ENCODE data around the gene FAM83G.
"Not testable (repeated sequence)": the region's sequence is repeated elsewhere in the genome, so short reads cannot be mapped to it uniquely, and the experiment has no call there.

FAM83G gene

GRCh38 chr17:19022128-19022527 lies 17.6 kb upstream of the FAM83G start:
- no peak for DNase-seq

DNA sequence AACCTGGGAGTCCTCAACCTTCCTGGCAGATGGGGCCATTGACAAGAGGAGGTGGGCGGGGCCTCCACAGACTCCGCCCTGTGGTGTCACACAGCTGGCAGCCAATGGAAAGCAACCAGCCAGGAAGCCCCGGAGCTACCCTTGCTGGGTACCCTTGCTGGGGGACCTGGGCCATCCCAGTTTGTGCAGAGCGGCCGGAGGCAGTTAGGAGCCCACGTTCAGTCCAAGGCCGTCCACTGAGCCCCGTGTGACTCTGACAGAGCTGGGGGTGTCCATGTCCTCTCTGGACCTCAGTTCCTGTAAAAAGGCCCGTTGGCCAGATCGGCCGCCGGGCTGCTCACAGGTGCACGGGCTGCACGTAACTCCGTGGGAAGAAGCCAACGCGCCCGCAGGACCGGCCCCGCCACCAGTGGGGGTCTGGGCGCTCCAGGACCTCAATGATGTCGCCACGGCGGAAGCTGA lies 17.1 kb upstream of the FAM83G start:
- DNase-seq: no peak

- DNase-seq: not testable (repeated sequence)
These were observed 16.6 kb upstream of the FAM83G start for GRCh38 chr17:19021011-19021621.

DNA sequence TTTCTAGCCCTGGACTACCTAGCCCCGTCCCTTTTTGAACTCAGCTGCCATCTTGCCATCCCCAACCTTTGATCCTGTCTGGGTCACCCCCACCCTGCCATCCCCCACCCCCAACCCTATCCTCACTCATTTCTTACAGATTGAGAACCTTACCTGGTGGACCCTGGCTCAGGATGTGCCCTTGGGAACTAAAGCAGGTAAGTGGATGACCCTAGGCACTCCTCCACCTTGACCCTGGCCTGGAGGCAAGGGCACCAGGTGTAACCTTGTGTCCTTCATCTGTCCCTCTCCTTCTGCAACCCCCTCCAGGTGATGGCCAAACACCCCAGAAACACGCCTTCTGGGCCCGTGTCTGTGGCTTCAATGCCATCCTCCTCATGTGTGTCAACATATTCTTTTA lies 15.5 kb upstream of the FAM83G start:
- DNase-seq: no peak

- DNase-seq: peak; percentile 63
These were observed 14.7 kb upstream of the FAM83G start for GRCh38 chr17:19019041-19019941.

GRCh38 chr17:19018600-19018950 lies 14.0 kb upstream of the FAM83G start:
- DNase-seq: no peak

DNA sequence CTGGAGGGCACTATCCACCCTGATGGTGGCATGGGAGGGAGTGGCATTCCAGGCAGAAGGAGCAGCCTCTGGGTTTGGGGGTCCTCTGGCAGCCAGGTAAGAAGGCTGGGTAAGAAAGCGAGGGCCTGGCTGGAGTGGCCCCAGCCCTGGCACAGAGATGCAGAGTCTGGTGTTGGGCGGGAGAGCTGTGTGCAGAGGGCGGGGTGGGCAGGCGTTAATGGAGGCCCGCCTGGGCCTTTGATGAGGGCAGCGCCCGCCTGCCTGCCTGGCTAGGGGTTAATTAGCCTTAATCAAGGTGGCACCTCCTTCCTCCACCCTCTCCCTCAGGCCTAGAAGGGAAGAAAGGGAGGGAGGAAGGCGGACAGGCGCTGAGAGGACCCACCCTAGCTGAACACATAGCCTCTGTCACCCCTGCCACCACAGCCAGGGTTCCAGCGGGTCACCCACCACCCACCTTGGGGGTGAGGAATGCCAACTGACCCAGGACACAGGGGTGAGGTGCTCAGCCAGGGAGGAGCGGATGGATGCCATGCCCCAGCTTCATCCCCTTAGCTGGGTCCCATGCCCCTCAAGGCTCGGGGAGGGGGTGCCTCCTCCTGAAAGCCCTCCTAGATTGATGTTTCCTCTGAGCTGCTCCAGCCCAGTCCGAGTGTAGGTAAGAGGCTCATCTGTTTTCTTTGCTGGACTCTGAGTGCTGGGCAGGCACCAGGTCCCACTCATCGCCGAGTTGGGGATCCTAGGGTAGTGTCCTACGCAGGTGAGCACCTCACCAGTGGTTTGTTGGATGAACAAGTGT lies 13.4 kb upstream of the FAM83G start:
- DNase-seq: no peak

DNA sequence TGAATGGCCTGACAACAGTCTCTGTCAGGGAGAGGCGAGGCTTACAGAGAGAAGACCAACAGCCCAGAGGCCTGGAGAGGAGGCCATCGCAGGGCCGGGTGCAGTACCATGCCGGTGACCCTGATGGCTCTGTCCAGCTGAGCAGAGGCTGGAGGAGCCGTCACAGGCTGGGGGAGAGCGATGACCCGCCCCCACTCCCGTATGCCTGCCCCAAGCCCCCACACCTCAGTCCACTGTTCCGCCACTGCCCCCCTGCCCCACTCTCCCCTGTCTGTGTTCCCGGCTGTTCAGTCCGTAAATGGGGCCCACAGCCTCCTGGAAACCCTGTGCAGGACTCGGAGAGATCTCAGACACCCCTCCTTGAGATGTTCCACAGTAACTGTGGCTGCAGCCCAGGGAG lies 12.8 kb upstream of the FAM83G start:
- DNase-seq: no peak

- DNase-seq: no peak
These were observed 12.3 kb upstream of the FAM83G start for GRCh38 chr17:19016881-19017280.

- DNase-seq: no peak
These were observed 11.7 kb upstream of the FAM83G start for GRCh38 chr17:19016297-19016696.

GRCh38 chr17:19015428-19015827 lies 10.9 kb upstream of the FAM83G start:
- DNase-seq: no peak

- no peak for DNase-seq
These were observed 10.2 kb upstream of the FAM83G start for GRCh38 chr17:19014628-19015215.

DNA sequence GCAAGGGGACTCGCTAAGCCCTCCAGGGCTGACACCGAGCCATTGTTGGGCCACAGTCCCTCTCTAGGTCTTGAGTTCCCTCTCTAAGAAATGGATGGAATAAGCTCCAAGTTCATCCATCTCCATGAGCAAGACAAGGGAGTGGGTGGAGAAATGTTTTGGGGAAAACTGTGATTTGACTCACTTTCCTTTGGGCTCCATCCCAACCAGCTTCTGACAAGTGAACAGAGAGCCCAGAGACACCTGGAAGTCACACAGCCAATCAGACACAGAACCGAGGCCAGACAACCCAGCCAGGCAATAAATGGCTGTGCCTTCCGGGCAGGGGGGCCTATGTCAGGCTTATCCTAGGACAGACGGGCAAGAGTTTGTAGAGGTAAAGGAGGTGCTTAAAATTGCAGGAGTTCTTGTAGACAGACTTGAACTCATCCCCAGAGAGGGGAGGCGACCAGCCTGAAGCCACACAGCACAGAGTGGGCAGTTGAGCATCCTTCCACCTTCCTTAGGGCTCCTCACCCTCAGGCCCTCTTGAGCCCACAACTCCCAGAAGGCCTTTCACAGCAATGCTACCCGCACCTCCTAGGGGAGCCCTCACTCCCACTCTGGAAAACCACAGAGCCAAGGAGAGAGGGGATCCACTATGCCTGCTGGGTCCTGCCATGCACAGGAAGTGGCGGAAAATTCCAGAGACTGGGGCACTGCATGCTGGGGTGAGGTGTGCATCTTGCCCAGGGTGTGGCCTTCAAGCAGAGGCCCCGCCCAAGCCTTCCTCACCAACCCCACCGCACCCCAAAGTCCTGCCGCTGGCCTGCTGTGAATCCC lies 9.5 kb upstream of the FAM83G start:
- no peak for DNase-seq

DNA sequence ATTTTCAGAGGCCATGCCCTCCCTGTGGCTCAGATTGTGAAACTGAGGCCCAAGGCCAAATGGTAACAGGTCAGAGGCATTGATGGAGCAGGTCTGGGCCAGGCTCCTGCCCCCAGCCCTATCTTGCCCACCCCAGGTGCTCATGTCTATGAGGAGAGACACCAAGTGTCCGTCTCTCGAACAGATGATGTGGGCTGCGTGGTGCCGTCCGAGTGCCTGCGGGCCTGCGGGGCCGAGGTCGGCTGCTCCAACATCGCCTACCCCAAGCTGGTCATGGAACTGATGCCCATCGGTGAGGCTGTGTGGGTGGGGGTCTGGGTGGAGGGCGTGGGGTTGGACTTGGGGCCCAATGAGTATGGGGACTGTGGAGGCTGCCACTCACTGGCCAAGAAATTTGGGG lies 8.7 kb upstream of the FAM83G start:
- DNase-seq: no peak

DNA sequence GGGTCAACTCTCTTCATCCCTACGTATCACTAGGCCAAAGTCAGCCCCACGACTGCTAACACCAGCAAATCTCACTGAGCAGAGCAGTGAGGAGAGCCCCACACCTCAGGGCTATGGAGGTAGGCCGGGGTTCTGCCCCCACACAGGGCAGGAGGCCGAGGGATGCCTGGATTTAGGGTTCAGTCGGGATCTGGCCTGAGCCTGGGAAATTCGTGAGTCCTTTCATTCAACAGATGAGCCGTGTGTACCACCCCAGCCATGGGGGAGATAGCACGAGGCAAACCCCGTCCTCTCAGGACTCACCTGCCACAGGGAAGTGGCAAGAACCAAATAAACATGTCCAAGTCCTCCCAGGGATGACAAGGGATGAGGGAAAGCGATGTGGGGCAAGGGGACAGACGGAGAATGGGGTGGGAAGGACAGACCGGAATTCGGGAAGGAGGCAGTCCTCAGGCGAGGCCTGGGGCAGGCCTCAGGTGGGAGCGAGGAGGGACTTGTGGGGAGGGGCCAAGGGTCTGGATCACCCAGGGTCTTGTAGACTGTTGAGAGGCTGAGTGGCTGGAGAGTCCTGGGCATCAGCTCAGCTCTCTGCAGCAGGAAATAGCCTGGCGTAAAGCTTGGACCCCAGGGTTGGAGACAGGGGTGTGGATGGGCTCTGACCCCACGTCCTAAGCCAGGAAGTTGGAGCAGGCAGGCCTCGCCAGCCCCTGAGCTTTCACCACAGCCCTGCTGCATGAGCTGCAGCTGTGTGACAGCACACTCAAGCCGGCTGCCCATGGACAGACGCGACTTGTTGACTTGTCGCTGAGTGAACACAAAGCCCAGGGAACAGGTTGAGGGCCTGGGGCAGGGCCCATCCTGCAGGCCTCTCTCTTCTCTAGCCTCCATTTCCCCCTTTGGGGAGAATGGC lies 7.9 kb upstream of the FAM83G start:
- no peak for DNase-seq

GRCh38 chr17:19011581-19011980 lies 7.0 kb upstream of the FAM83G start:
- no peak for DNase-seq

GRCh38 chr17:19010729-19011505 lies 6.4 kb upstream of the FAM83G start:
- DNase-seq: no peak

- DNase-seq: no peak
These were observed 5.4 kb upstream of the FAM83G start for GRCh38 chr17:19009970-19010369.

DNA sequence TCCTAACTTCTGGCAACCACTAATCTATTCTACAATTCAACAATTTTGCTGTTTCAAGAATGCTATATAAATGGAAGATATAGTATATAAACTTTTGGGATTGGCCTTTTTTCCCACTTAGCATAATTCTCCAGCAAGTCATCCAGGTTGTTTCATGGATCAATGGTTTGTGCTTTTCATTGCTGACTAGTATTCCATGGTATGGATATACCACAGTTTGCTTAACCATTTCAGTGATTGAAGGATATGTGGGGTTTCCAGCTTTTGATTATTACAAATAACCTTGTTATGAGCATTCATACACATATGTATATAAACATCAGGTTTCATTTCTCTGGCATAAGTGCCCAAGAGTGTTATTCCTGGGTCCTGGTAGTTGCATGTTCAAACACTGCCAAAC lies 2.1 kb upstream of the FAM83G start:
- no peak for DNase-seq

DNA sequence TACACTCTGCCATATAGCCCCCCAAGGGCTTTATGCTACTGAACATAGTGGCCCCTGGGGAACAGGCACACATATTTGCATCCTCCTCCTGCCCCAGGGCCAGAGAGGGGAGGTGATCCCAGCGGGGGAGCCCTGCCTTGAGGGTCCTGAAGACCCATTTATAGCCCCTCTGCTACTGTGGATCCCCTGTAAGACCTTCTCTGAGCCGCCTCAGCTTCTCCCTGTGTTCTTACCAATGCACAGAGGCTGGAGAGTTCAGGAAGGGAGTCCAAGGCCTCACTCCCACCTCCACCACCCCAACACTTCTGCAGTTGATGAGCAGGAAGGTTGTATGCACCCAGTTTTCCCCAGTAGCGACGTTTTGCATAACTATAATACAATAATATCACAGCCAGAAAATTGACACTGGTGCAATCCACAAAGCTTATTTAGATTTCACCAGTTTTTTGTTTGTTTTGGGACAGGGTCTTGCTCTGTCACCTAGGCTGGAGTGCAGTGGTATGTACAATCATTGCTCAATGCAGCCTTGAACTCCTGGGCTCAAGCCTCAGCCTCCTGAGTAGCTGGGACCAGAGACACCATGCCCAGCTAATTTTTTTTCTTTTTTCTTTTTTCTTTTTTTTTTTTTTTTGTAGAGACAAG lies 1.3 kb upstream of the FAM83G start:
- DNase-seq: no peak
